Measurements from ENCODE around the gene GLP2R. TPM values are rescaled to one million over a fixed set of nuclear protein-coding genes. Genes with fewer than 3 reads are reported as not detected.

GLP2R gene
- polyA plus RNA-seq, 1 donor from 2014 or later, result not detected

DNA sequence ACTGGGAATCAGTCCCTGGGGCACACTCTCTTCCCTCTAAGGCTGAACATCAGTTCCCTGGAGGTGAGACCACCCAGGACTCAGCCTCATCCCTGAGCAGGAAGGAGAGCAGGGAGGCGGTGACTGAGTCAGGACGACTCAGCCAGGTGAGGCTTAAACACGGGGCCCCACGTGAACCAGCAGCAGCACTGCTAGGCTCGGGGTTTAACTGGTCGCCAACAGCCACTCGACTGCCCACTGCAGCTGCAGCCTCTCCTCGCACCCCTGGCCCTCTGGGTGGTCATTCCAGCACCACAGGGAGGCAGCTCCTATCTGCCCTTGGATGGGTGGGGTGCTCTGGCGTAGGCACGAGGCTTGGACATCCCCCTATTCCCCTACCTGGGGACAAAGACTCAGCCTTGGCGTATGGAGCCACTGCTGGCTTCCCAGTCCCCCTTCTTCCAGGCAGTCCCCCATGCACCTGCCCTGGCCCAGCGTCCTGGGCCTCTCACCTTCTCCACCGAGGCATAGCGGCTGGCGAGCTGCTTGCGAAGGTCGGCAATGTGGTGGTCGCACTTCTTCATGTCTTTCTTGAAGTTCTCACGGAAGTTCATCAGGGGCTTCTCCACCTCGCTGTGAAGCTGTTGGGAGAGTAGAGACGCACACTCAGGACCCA lies 100.6 kb downstream of the GLP2R start:
- H3K4me1 Mint-ChIP-seq, result peaks cover 0 to 5% (median 0%) of the 10 kb centered on the region in 3 donors
- H3K27me3 Mint-ChIP-seq, result peaks cover 2% of the 10 kb centered on the region
- no peak overlapping the region for H3K27ac Mint-ChIP-seq
- H3K9me3 Mint-ChIP-seq, result no peaks in the 10 kb centered on the region
- H3K4me3 Mint-ChIP-seq, result peak overlapping the region in 1 of 4 donors; percentile 12
- H3K36me3 Mint-ChIP-seq, result peaks cover 1% of the 10 kb centered on the region

DNA sequence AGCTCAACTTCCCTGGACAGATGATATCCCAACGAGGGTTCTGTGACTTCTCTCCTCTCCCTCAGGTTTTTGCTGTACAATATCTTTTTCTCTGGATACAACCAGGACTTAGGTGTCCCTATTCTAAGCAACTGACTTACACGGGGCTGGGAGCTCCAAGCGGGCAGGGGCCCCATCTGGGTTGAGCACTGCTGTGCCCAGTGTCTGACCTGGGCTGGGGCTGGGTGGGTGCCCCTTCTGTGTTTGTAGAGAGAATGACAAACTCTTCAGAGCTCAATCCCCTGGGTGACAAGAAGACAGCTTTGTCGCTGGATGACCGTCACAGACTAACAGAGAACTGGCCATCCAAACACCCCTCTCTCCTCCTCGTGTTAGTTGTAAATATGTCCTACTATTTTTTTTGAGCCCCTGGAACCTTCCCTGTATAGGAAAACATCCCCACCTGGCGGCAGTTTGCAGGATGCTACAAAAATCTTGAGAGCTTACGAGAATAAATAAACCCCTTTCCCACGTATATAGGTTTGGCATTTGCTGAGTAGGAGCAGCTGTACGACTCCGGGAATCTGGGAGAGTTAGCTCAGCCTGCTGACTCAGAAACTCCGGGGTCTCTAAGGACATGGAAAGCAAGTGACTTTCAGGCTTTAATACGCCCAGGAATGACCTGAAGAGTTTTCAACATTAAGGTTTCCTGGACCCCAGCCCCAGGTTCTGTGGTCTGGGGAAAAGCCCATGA lies 103.0 kb downstream of the GLP2R start:
- no peaks in the 10 kb centered on the region for H3K36me3 Mint-ChIP-seq
- H3K27ac Mint-ChIP-seq, result no peak overlapping the region
- H3K4me3 Mint-ChIP-seq, result no peak overlapping the region
- peaks cover 3% of the 10 kb centered on the region for H3K27me3 Mint-ChIP-seq
- peaks cover 0 to 5% (median 0%) of the 10 kb centered on the region in 3 donors for H3K4me1 Mint-ChIP-seq
- H3K9me3 Mint-ChIP-seq, result no peaks in the 10 kb centered on the region

DNA sequence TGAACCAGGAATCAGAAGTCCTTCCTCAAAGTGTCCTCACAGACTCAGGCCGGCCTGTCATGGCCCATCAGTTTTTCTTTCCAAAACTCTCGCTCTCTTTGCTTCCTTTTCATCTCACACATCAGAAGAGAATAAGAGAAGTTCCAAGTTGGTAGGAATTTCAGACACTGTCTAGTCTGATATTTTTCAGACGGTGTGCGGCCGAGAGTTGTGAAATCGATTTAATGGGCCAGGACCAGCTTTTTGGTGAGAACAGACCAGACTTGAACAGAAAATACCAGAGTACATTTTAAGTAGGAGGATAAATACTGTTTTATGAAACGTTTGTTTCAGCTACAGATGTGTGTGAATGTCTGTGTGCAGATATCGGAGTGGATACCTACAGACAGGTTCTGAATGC lies 104.1 kb downstream of the GLP2R start:
- Mint-ChIP-seq H3K4me3 (no peak overlapping the region), H3K9me3 (no peaks in the 10 kb centered on the region), H3K27ac (no peak overlapping the region), H3K36me3 (no peaks in the 10 kb centered on the region), H3K27me3 (peaks cover 3% of the 10 kb centered on the region), H3K4me1 (peaks cover 0 to 1% (median 0%) of the 10 kb centered on the region in 3 donors)

DNA sequence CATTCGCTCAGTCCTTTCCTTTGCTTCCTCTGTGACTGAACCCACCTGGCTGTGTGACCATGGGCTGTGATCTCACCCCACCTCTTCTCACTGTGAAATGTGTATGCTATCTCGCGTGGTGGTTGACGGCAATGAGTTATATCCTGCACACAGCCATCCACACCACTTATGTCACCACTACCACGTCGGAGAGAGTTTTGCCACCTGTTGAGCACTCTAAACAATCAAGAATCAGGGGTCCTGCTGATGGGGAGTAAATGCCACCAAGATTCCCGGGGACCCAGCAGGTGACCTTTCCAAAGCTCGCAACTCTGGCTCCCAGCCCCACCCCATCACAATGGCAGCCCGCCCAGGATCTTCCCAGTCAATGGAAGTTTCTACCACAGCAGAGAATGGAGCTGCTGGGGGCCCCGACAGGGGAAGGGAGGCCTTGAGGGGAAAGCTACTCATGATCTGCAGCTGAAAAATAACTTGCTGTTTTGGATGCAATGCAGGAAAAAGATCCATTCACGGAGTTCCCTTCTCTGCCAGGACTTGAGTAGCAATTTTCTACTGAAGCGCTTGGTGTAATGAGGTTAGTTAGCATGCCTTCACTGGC lies 105.5 kb downstream of the GLP2R start:
- Mint-ChIP-seq H3K27ac (no peak overlapping the region), H3K9me3 (no peaks in the 10 kb centered on the region), H3K27me3 (peaks cover 3% of the 10 kb centered on the region), H3K4me3 (no peak overlapping the region), H3K4me1 (no peaks in the 10 kb centered on the region), H3K36me3 (no peaks in the 10 kb centered on the region)

GRCh38 chr17:9932491-9932890 lies 106.8 kb downstream of the GLP2R start:
- Mint-ChIP-seq H3K36me3 (no peaks in the 10 kb centered on the region), H3K27me3 (peaks cover 3% of the 10 kb centered on the region), H3K9me3 (no peaks in the 10 kb centered on the region), H3K4me3 (no peak overlapping the region), H3K4me1 (no peaks in the 10 kb centered on the region), H3K27ac (peak overlapping the region in 1 of 3 donors; percentile 47)

- Mint-ChIP-seq H3K27ac (no peak overlapping the region), H3K27me3 (peaks cover 2% of the 10 kb centered on the region), H3K4me3 (no peak overlapping the region), H3K4me1 (no peaks in the 10 kb centered on the region), H3K9me3 (no peaks in the 10 kb centered on the region), H3K36me3 (no peaks in the 10 kb centered on the region)
Measured at GRCh38 chr17:9934331-9934730, 108.6 kb downstream of the GLP2R start.

- peaks cover 2% of the 10 kb centered on the region for H3K27me3 Mint-ChIP-seq
Measured at GRCh38 chr17:9935408-9935807, 109.7 kb downstream of the GLP2R start.

DNA sequence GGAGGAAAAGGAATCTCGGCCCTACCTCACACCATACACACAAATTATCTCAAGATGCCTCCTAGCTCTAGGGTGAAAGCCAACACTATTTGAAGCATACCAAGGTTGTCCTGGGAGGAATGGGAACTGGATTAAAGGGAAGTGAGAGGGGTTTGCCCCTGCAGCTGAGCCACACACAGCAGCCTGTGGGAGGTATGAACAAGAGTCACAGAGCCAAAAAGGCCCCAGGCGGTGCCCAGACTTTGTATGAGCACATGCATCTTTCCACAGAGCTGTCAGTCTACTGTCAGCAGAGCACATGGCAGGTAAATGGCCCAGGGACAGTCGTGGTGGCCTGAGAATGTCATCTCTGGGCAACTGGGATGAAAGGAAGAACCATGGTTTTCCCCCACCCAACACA lies 110.4 kb downstream of the GLP2R start:
- peaks cover 0 to under 1% (median 0%) of the 10 kb centered on the region in 3 donors for H3K4me1 Mint-ChIP-seq
- peaks cover 2% of the 10 kb centered on the region for H3K27me3 Mint-ChIP-seq
- no peaks in the 10 kb centered on the region for H3K9me3 Mint-ChIP-seq
- no peaks in the 10 kb centered on the region for H3K36me3 Mint-ChIP-seq
- no peak overlapping the region for H3K27ac Mint-ChIP-seq
- H3K4me3 Mint-ChIP-seq, result no peak overlapping the region

More at GRCh38 chr17:9935408-9935807, 109.7 kb downstream of the GLP2R start:
- Mint-ChIP-seq H3K4me1 (no peaks in the 10 kb centered on the region), H3K4me3 (no peak overlapping the region), H3K27ac (no peak overlapping the region), H3K36me3 (no peaks in the 10 kb centered on the region), H3K9me3 (no peaks in the 10 kb centered on the region)

DNA sequence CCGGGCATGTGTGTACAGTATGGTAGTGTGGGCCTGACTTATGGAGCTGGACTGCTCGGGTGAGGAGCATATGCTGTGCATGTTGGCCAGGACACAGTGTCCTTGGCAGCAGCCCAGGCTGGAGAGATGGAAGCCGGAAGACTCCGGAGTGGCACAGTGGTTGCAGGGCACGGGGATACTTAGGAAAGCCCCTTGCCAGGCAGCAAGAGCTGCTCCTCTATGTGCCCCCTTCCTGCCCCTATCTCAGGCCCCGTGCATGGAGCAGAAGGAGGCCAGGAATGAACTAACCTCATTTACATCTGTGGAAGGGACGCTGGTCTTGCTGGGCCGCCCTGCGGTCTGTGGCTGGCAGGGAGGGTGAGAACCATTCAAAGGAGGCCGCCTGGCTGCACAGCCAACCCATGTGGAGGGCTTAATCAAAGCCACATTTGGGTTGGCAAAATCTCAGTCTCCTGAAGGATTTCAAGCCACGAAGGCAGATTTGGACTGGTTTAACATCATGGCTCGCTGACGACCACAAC lies 111.6 kb downstream of the GLP2R start:
- H3K27ac Mint-ChIP-seq, result no peak overlapping the region
- H3K9me3 Mint-ChIP-seq, result no peaks in the 10 kb centered on the region
- H3K27me3 Mint-ChIP-seq, result peaks cover 2% of the 10 kb centered on the region
- H3K4me1 Mint-ChIP-seq, result peaks cover 0 to 2% (median 0%) of the 10 kb centered on the region in 3 donors
- no peak overlapping the region for H3K4me3 Mint-ChIP-seq
- H3K36me3 Mint-ChIP-seq, result no peaks in the 10 kb centered on the region

GRCh38 chr17:9937901-9938300 lies 112.2 kb downstream of the GLP2R start:
- Mint-ChIP-seq H3K9me3 (no peaks in the 10 kb centered on the region), H3K27me3 (no peaks in the 10 kb centered on the region), H3K4me1 (peaks cover 0 to 2% (median 0%) of the 10 kb centered on the region in 3 donors), H3K36me3 (no peaks in the 10 kb centered on the region), H3K27ac (no peak overlapping the region), H3K4me3 (no peak overlapping the region)

- Mint-ChIP-seq H3K27me3 (no peaks in the 10 kb centered on the region), H3K4me3 (no peak overlapping the region), H3K36me3 (no peaks in the 10 kb centered on the region), H3K9me3 (no peaks in the 10 kb centered on the region), H3K4me1 (peaks cover 0 to 2% (median 0%) of the 10 kb centered on the region in 3 donors), H3K27ac (no peak overlapping the region)
Measured at GRCh38 chr17:9938764-9939163, 113.0 kb downstream of the GLP2R start.

- H3K27ac Mint-ChIP-seq, result no peak overlapping the region
- no peaks in the 10 kb centered on the region for H3K9me3 Mint-ChIP-seq
- peaks cover 0 to 2% (median 0%) of the 10 kb centered on the region in 3 donors for H3K4me1 Mint-ChIP-seq
- peaks cover 2% of the 10 kb centered on the region for H3K36me3 Mint-ChIP-seq
- H3K4me3 Mint-ChIP-seq, result no peak overlapping the region
- no peaks in the 10 kb centered on the region for H3K27me3 Mint-ChIP-seq
Measured at GRCh38 chr17:9940841-9941240, 115.1 kb downstream of the GLP2R start.

DNA sequence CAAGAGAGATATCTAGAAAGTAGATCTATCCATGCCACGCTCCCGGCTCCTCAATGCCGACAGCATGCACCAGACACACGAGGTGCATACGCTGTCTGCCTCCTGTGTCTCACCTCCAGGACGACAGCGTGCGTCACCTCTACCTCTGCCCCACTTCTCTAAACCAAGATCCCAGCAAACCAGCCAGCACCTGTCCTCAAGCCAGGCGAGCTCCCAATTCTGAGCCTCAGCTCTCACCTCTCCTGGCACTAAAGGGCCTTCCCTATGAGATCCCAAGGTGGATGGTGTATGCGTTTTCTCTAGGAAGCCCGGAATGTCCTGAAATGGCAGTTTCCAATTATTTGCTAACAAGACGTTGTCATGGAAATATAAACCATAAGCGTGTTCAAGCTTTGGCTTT lies 115.6 kb downstream of the GLP2R start:
- no peaks in the 10 kb centered on the region for H3K27me3 Mint-ChIP-seq
- H3K4me3 Mint-ChIP-seq, result no peak overlapping the region
- H3K4me1 Mint-ChIP-seq, result peaks cover 0 to 2% (median 0%) of the 10 kb centered on the region in 3 donors
- no peak overlapping the region for H3K27ac Mint-ChIP-seq
- H3K36me3 Mint-ChIP-seq, result peaks cover 2% of the 10 kb centered on the region
- H3K9me3 Mint-ChIP-seq, result no peaks in the 10 kb centered on the region
